H1 (cell line): Measurements from ENCODE around the gene CEP104. TPM values are rescaled to one million over a fixed set of nuclear protein-coding genes. Genes with fewer than 3 reads are reported as not detected.

ENCODE experiments used
- CHD7 ChIP-seq: fragments of 300-600 bp; sonication (generic); IDR thresholded peaks from 2 replicates; pipeline ENCODE4 v1.7.1; 2012; ENCODE audit warnings: low read length, moderate library complexity, mild to moderate bottlenecking, inconsistent platforms; ENCODE audit not compliant: insufficient replicate concordance
- EGR1 ChIP-seq: IDR thresholded peaks from 2 replicates; pipeline ENCODE4 v1.6.1; 2011; ENCODE audit warnings: low read depth, low read length, borderline replicate concordance
- PHF8 ChIP-seq: fragments of 200-600 bp; sonication (generic); conservative IDR thresholded peaks from 2 replicates; pipeline ENCODE4 v1.7.1; 2012; ENCODE audit warnings: low read depth, mild to moderate bottlenecking, inconsistent platforms, low read length, moderate library complexity
- POLR2AphosphoS5 ChIP-seq: IDR thresholded peaks from 2 replicates; pipeline ENCODE4 v1.6.1; 2011; ENCODE audit warnings: low read depth, low read length
- RBBP5 ChIP-seq: IDR thresholded peaks from 2 replicates; pipeline ENCODE4 v1.7.1; 2012; ENCODE audit warnings: low read depth, mild to moderate bottlenecking, inconsistent platforms, low read length, moderate library complexity, borderline replicate concordance
- SAP30 ChIP-seq: fragments of 300-600 bp; sonication (generic); IDR thresholded peaks from 2 replicates; pipeline ENCODE4 v1.7.1; 2012; ENCODE audit warnings: low read length, moderate library complexity, mild to moderate bottlenecking, inconsistent platforms; ENCODE audit not compliant: insufficient read depth, insufficient replicate concordance
- polyA plus RNA-seq, 7 experiments: library from polyadenylated mRNA; depleted of rRNA in 3 of 7; stranded (reverse) in 5 of 7; unstranded in 2 of 7; fragments of >200 nt in 5 of 7; fragments of 200-250 nt in 2 of 7; gene quantifications; 1 replicate in 5 of 7; 2 replicates in 1 of 7; 4 replicates in 1 of 7; pipeline versions ENCODE4 v1.2.1 to v1.2.3, GENCODE V29; 2011 to 2013; ENCODE audit warnings: missing spikeins in 2 of 7, mixed read lengths in 2 of 7
- total RNA-seq: library from RNA; stranded (reverse); fragmentation: NEBNext Ultra II Directional; extraction: Animal tissue kit (Norgen Biotek cat#: 25700); gene quantifications from 2 replicates; pipeline ENCODE4 v1.2.1, GENCODE V29; 2021

CEP104 gene
- total and polyA plus RNA-seq, 2 of the 8 experiments (the other 6 are each of a cell fraction or from before 2014, with no cell fraction given): 8.0 to 43.9 TPM

DNA sequence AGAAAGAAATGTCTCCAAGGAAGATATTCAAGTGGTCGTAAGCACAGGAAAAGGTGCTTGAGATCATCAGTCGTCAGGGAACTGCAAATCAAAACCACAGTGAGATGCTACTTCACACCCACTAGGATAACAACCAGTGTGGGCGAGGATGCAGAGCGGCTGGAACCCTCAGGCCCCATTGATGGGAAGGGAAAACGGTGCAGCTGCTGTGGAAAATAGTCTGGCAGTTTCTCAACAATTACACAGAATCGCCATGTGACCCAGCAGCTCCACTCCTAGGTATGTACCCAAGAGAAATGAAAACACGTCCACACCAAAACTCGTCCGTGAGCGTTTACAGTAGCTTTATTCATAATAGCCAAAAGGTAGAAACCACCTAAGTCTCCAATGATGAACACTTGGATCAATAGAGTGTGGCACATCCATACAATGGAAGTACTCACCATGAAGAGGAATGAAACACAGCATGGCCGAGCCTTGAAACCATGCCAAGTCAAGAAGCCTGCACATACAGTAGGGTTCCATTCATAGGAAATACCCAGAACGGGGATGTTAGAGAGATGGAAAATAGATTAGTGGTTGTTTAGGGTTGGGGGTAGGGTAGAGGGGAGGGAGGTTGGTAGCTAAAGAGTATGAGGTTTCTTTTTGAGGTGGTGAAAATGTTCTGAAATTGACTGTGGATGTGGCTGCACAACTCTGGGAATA, 6.4 kb upstream of the CEP104 start (continued):
- TF ChIP-seq CHD7: no peak
- no peak for TF ChIP-seq POLR2AphosphoS5
- TF ChIP-seq RBBP5: no peak
- no peak for TF ChIP-seq PHF8
- no peak for TF ChIP-seq SAP30
- TF ChIP-seq EGR1: no peak
